Hair follicular keratinocyte (primary cell): Measurements from ENCODE around the gene NNAT. TPM values are rescaled to one million over a fixed set of nuclear protein-coding genes. Genes with fewer than 3 reads are reported as not detected.

Experiments used
- total RNA-seq: library from RNA; depleted of rRNA; stranded (reverse); fragments of >200 nt; gene quantifications from 2 replicates; pipeline ENCODE4 v1.2.3, GENCODE V29; 2015

Gene NNAT, protein sequence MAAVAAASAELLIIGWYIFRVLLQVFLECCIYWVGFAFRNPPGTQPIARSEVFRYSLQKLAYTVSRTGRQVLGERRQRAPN
- total RNA-seq: 0.30 TPM in 1 of 2 replicates, not detected in the other

GRCh38 chr20:37521061-37521771, at the start of gene NNAT:
Gene NNAT (plus strand): TSS chr20:37521250. CDS start chr20:37521332, 82 bp downstream.

GRCh38 chr20:37527638-37528445, 6.8 kb downstream of the NNAT start, which contains the start of gene BLCAP:
Gene BLCAP (minus strand): TSS chr20:37527876. CDS start chr20:37519174, 8,702 bp downstream.

Other genes starting within 250 kb of the NNAT start
- 20.7 and 34.8 TPM in 2 replicates for gene MANBAL, start 231.6 kb upstream of the NNAT start, total RNA-seq
- 28.8 and 31.0 TPM in 2 replicates for gene SRC, start 175.1 kb upstream of the NNAT start, total RNA-seq
- 69.2 and 79.7 TPM in 2 replicates for gene BLCAP, start 6.6 kb downstream of the NNAT start, total RNA-seq
- gene CTNNBL1, start 172.8 kb downstream of the NNAT start, total RNA-seq: 21.5 and 30.6 TPM in 2 replicates